Measurements from ENCODE around the gene ASGR2.

GRCh38 chr17:7123844-7124243 lies 9.2 kb upstream of the ASGR2 start:
- TF ChIP-seq CTCF (IDR thresholded peaks at IDR 0.05): no peak
- no peak for TF ChIP-seq EP300 (IDR thresholded peaks at IDR 0.05)

All from esophagus muscularis mucosa (tissue), 3 donors.